ENCODE data around the gene AMDHD2. TPM values are rescaled to one million over a fixed set of nuclear protein-coding genes. Genes with fewer than 3 reads are reported as not detected.

Gene AMDHD2
- total RNA-seq, 4 donors from 2014 or later: 26.7 to 35.9 (median 30.7) TPM

GRCh38 chr16:2528161-2529060, 8.2 kb downstream of the AMDHD2 start:
- ATAC-seq (ENCODE audit: low FRiP score) (no peak), DNase-seq (ENCODE audit: low spot score) (no peak)
- TF ChIP-seq CTCF (IDR thresholded peaks at IDR 0.05): no peak

GRCh38 chr16:2529061-2529931, 9.1 kb downstream of the AMDHD2 start:
- DNase-seq (ENCODE audit: low spot score) (no peak), ATAC-seq (ENCODE audit: low FRiP score) (no peak)
- no peak for TF ChIP-seq CTCF (IDR thresholded peaks at IDR 0.05)

GRCh38 chr16:2529961-2530628, 9.9 kb downstream of the AMDHD2 start:
- DNase-seq (ENCODE audit: low spot score) (no peak), ATAC-seq (ENCODE audit: low FRiP score) (no peak)
- TF ChIP-seq CTCF (IDR thresholded peaks at IDR 0.05): no peak

- no peak for ATAC-seq (ENCODE audit: low FRiP score)
- no peak for TF ChIP-seq CTCF (IDR thresholded peaks at IDR 0.05)
- DNase-seq (ENCODE audit: low spot score): no peak
These were observed 10.6 kb downstream of the AMDHD2 start for GRCh38 chr16:2530629-2531318.

- DNase-seq (ENCODE audit: low spot score) (no peak), ATAC-seq (ENCODE audit: low FRiP score) (peak; percentile 3)
- no peak for TF ChIP-seq CTCF (IDR thresholded peaks at IDR 0.05)
These were observed 11.2 kb downstream of the AMDHD2 start, which contains the start of gene CEMP1 for GRCh38 chr16:2531371-2531695. Gene CEMP1 (minus strand): TSS chr16:2531408. CDS start chr16:2531073, 335 bp downstream.
